ENCODE measurements around the gene SLC17A4. TPM values are rescaled to one million over a fixed set of nuclear protein-coding genes. Genes with fewer than 3 reads are reported as not detected.

Gene SLC17A4
- total and polyA plus RNA-seq, 2 experiments from 2014 or later = not detected

- Histone ChIP-seq H3K36me3 (ENCODE audit: insufficient read depth) (no peaks in the 10 kb centered on the region), H3F3A (replicated peaks; ENCODE audit: low read depth) (no peaks in the 10 kb centered on the region), H4K20me1 (replicated peaks; ENCODE audit: insufficient read depth) (no peaks in the 10 kb centered on the region), H3K9me2 (ENCODE audit: insufficient read depth) (0 out of 2 replicates have a peak, but pooled peaks cover 6% of the 10 kb centered on the region), H3K79me2 (replicated peaks; ENCODE audit: insufficient read depth) (no peaks in the 10 kb centered on the region), H3K27ac (ENCODE audit: low read depth) (no peak overlapping the region), H3K27me3 (ENCODE audit: insufficient read depth) (no peaks in the 10 kb centered on the region), H3K4me3 (no peak overlapping the region), H3K4me1 (ENCODE audit: insufficient read depth) (no peaks in the 10 kb centered on the region), H3K4me2 (no peak overlapping the region), H2AFZ (no peak overlapping the region)
- no peaks in the 10 kb centered on the region for H3K4me1 Mint-ChIP-seq
- H3K27me3 Mint-ChIP-seq (ENCODE audit: insufficient read depth, low read depth, poor library complexity) = peaks cover 2% of the 10 kb centered on the region
- ATAC-seq (no peak), DNase-seq (ENCODE audit: low spot score) (no peak)
- no peaks in the 10 kb centered on the region for H3K9me3 Mint-ChIP-seq
- H3K36me3 Mint-ChIP-seq (ENCODE audit: low read depth) = no peaks in the 10 kb centered on the region
- no peak for TF ChIP-seq ZNF331 (CRISPR knock-in tag; IDR thresholded peaks at IDR 0.05; ENCODE audit: low read depth)
- TF ChIP-seq CREB1 (CRISPR knock-in tag; IDR thresholded peaks at IDR 0.05; ENCODE audit: low read depth) = no peak
- no peak for TF ChIP-seq NANOG (IDR thresholded peaks at IDR 0.05; ENCODE audit: borderline replicate concordance)
- TF ChIP-seq ZNF114 (CRISPR knock-in tag; IDR thresholded peaks at IDR 0.05) = no peak
- no peak for TF ChIP-seq JUNB (IDR thresholded peaks at IDR 0.05; ENCODE audit: unreplicated experiment)
- TF ChIP-seq ETS1 (IDR thresholded peaks at IDR 0.05) = no peak
- TF ChIP-seq CTCF (conservative IDR thresholded peaks at IDR 0.05; ENCODE audit: low read depth in 2 of 2) = no peak
- no peak for TF ChIP-seq ZNF462 (CRISPR knock-in tag; IDR thresholded peaks at IDR 0.05)
- TF ChIP-seq EZH2 (IDR thresholded peaks at IDR 0.05; ENCODE audit: low read depth, unreplicated experiment) = no peak
- TF ChIP-seq STAT1 (IDR thresholded peaks at IDR 0.05; ENCODE audit: unreplicated experiment) = no peak
- TF ChIP-seq, protein P1, sequence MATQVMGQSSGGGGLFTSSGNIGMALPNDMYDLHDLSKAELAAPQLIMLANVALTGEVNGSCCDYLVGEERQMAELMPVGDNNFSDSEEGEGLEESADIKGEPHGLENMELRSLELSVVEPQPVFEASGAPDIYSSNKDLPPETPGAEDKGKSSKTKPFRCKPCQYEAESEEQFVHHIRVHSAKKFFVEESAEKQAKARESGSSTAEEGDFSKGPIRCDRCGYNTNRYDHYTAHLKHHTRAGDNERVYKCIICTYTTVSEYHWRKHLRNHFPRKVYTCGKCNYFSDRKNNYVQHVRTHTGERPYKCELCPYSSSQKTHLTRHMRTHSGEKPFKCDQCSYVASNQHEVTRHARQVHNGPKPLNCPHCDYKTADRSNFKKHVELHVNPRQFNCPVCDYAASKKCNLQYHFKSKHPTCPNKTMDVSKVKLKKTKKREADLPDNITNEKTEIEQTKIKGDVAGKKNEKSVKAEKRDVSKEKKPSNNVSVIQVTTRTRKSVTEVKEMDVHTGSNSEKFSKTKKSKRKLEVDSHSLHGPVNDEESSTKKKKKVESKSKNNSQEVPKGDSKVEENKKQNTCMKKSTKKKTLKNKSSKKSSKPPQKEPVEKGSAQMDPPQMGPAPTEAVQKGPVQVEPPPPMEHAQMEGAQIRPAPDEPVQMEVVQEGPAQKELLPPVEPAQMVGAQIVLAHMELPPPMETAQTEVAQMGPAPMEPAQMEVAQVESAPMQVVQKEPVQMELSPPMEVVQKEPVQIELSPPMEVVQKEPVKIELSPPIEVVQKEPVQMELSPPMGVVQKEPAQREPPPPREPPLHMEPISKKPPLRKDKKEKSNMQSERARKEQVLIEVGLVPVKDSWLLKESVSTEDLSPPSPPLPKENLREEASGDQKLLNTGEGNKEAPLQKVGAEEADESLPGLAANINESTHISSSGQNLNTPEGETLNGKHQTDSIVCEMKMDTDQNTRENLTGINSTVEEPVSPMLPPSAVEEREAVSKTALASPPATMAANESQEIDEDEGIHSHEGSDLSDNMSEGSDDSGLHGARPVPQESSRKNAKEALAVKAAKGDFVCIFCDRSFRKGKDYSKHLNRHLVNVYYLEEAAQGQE (IDR thresholded peaks at IDR 0.05; ENCODE audit: unreplicated experiment) = no peak
- TF ChIP-seq EZH2phosphoT487 (IDR thresholded peaks at IDR 0.05; ENCODE audit: unreplicated experiment) = no peak
- TF ChIP-seq POLR2AphosphoS5 (IDR thresholded peaks at IDR 0.05; ENCODE audit: low read depth) = no peak
- no peak overlapping the region for H3K27ac Mint-ChIP-seq
- H3K4me3 Mint-ChIP-seq = no peak overlapping the region
Observed at GRCh38 chr6:25769983-25770382, 15.4 kb downstream of the SLC17A4 start.

All from GM23338 (cell line).